Ishikawa (cell line): ENCODE measurements around the gene CAB39.

Source experiments
- CEBPB ChIP-seq: IDR thresholded peaks from 2 replicates; pipeline ENCODE4 v1.6.1; 2012
- CREB1 ChIP-seq: IDR thresholded peaks from 2 replicates; pipeline ENCODE4 v1.6.1; 2012; ENCODE audit warnings: low read depth
- EGR1 ChIP-seq: IDR thresholded peaks from 2 replicates; pipeline ENCODE4 v1.6.1; 2012
- EP300 ChIP-seq: IDR thresholded peaks from 2 replicates; pipeline ENCODE4 v1.6.1; 2012; ENCODE audit warnings: borderline replicate concordance
- FOXM1 ChIP-seq: IDR thresholded peaks from 2 replicates; pipeline ENCODE4 v1.6.1; 2012; ENCODE audit warnings: low read depth, borderline replicate concordance
- NFIC ChIP-seq: IDR thresholded peaks from 2 replicates; pipeline ENCODE4 v1.6.1; 2012
- RAD21 ChIP-seq: IDR thresholded peaks from 2 replicates; pipeline ENCODE4 v1.6.1; 2012; ENCODE audit warnings: low read depth
- REST ChIP-seq: IDR thresholded peaks from 2 replicates; pipeline ENCODE4 v1.6.1; 2012; ENCODE audit warnings: low read depth, mild to moderate bottlenecking
- TAF1 ChIP-seq: IDR thresholded peaks from 2 replicates; pipeline ENCODE4 v1.6.1; 2012; ENCODE audit warnings: low read depth, mild to moderate bottlenecking
- TCF12 ChIP-seq: IDR thresholded peaks from 2 replicates; pipeline ENCODE4 v1.6.1; 2012; ENCODE audit warnings: low read depth
- TEAD4 ChIP-seq: IDR thresholded peaks from 2 replicates; pipeline ENCODE4 v1.6.1; 2012
- USF1 ChIP-seq: IDR thresholded peaks from 2 replicates; pipeline ENCODE4 v1.6.1; 2012
- YY1 ChIP-seq: IDR thresholded peaks from 2 replicates; pipeline ENCODE4 v1.6.1; 2012; ENCODE audit warnings: low read depth
- ZBTB7A ChIP-seq: IDR thresholded peaks from 2 replicates; pipeline ENCODE4 v1.6.1; 2012; ENCODE audit warnings: low read depth
- TF ChIP-seq, protein P1 (sequence below): IDR thresholded peaks from 2 replicates; pipeline ENCODE4 v1.6.1; 2012

The CAB39 gene

GRCh38 chr2:230719340-230719739 lies 6.7 kb downstream of the CAB39 start:
- TF ChIP-seq FOXM1 = no peak
- TF ChIP-seq EP300 = no peak
- no peak for TF ChIP-seq TAF1
- TF ChIP-seq, protein P1, sequence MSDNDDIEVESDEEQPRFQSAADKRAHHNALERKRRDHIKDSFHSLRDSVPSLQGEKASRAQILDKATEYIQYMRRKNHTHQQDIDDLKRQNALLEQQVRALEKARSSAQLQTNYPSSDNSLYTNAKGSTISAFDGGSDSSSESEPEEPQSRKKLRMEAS = no peak
- TF ChIP-seq RAD21 = no peak
- TF ChIP-seq NFIC = no peak
- TF ChIP-seq CREB1 = no peak
- TF ChIP-seq USF1 = no peak
- no peak for TF ChIP-seq TEAD4
- no peak for TF ChIP-seq REST
- TF ChIP-seq CEBPB = no peak
- TF ChIP-seq EGR1 = no peak
- no peak for TF ChIP-seq YY1

- TF ChIP-seq YY1 = no peak
- TF ChIP-seq USF1 = no peak
- TF ChIP-seq EGR1 = no peak
- TF ChIP-seq RAD21 = no peak
- TF ChIP-seq EP300 = no peak
- TF ChIP-seq TCF12 = no peak
- TF ChIP-seq, protein P1 = no peak
- no peak for TF ChIP-seq CREB1
- no peak for TF ChIP-seq NFIC
- no peak for TF ChIP-seq REST
- TF ChIP-seq FOXM1 = no peak
- TF ChIP-seq CEBPB = no peak
- TF ChIP-seq TAF1 = no peak
- TF ChIP-seq TEAD4 = no peak
- TF ChIP-seq ZBTB7A = no peak
Measured at GRCh38 chr2:230721712-230722111, 9.1 kb downstream of the CAB39 start.

GRCh38 chr2:230722207-230722885 lies 9.7 kb downstream of the CAB39 start:
- no peak for TF ChIP-seq REST
- TF ChIP-seq EGR1 = no peak
- TF ChIP-seq CREB1 = no peak
- TF ChIP-seq, protein P1 = no peak
- TF ChIP-seq CEBPB = no peak
- no peak for TF ChIP-seq FOXM1
- no peak for TF ChIP-seq ZBTB7A
- TF ChIP-seq EP300 = no peak

- no peak for TF ChIP-seq USF1
- TF ChIP-seq ZBTB7A = no peak
Measured at GRCh38 chr2:230723363-230723762, 10.7 kb downstream of the CAB39 start.
